HG03066 (cell line): ENCODE data around the gene RAB8A.
A peak's percentile ranks its signal among the peaks of the same experiment; 100 is the strongest.

Source experiments
- ATAC-seq: cut with Tn5 transposase; IDR thresholded peaks from one replicate; pipeline ENCODE4 v1.9.1; 2021; ENCODE audit warnings: low read depth; ENCODE audit not compliant: unreplicated experiment

RAB8A gene

DNA sequence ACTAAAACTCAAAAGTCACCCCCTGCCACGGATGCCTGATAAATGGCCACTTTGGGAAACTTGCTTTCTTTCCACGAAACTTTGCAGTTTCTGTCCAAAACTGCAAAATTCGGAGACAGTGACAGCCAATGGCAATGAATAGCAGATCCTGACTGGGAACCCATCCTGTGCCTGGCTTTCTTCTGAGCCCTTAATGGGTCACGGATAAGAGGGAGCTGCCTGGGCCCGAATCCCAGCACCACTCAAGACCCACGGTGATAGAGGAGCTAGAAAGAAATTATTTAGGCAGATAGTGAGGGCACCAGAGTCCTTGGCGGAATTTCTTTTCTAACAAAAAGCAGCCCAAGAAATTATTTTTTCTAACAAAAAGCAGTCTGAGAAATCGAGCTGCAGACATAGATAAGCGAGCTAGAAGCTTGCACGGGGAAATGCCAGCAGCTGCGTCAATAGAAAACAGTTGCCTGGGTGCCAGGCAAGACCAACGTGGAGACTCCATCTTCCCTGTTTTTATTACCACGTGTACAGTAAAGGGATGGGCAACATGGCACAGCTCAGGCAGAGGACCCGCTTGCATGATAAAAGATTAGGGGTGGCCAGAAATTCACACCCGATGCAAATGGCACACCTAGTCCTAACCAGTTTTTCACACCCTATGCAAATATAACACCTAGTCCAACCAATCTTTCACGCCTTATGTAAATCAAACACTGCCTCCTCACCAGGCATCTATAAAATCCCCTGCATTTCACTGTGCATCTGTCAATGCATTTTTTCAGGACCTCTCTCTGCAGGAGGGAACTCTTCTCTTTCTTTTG, 24.7 kb downstream of the RAB8A start:
- no peak for ATAC-seq

- no peak for ATAC-seq
Observed at GRCh38 chr19:16139752-16140151, 28.1 kb downstream of the RAB8A start.

DNA sequence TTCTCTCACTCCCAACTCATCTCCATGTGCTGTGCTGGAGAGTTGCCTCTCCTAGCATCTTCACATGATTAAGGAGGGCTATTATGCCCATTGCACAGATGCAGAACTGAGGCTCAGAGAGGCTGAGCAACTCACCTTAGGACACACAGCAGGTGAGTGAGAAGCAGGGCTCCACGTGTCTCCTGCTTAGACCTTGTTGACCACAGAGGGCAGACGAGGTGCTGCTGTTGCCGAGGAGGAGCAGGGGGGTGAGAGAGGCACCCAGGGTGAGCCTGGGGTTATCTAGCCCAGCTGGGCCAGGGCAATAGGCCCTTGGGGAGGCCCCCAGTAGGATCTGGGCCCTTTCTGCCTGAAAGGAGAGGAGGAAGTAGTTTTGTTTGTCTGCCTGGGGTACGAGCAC, 29.4 kb downstream of the RAB8A start:
- no peak for ATAC-seq

GRCh38 chr19:16142032-16142580, 30.4 kb downstream of the RAB8A start:
- no peak for ATAC-seq

- peak; percentile 70 for ATAC-seq
Observed at GRCh38 chr19:16143399-16144215, 31.9 kb downstream of the RAB8A start, which contains the start of gene HSH2D. Gene HSH2D, plus strand, starts transcription at chr19:16143685. Its CDS starts 5,066 bp downstream, at chr19:16148751.

GRCh38 chr19:16144216-16144581, 32.5 kb downstream of the RAB8A start:
- ATAC-seq = no peak

DNA sequence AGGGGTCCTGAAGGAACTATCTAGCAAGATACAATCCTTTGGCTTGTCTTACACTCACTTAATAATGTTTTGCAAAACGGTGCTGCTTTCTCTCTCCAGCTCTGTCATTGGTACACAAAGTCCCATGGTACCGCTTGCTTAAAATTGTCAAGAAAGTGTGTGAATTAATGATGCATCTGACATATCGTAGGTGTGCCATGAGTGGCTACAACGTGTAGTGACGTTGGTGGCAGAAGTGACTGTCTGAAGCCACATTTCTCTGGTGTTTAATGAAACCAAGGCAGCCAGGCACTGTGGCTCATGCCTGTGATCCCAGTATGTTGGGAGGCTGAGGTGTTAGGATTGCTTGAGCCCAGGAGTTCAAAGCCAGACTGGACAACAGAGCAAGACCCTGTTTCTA, 34.4 kb downstream of the RAB8A start:
- no peak for ATAC-seq

GRCh38 chr19:16148443-16149229, 36.9 kb downstream of the RAB8A start:
- no peak for ATAC-seq

GRCh38 chr19:16153582-16154336, 42.1 kb downstream of the RAB8A start:
- no peak for ATAC-seq

GRCh38 chr19:16154557-16154956, 42.9 kb downstream of the RAB8A start:
- ATAC-seq = no peak

DNA sequence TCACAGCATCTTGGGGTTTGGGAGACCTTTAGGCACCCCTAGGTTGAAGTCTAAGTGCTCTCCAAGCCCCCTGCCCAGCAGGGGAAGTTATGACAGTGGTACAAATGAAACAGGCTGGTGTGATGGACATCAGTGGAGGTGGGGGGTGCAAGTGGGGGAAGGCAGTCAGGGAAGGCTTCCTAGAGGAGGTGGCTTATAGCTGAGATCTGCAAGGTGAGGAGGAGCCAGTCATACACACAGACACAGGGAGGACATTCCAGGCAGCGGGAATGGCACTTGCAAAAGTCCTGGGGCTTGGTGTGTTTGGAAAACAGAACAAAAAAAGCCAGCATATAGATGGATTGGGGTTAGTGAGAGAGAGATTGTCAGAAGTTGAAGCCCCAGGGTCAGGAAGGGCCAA, 43.4 kb downstream of the RAB8A start:
- ATAC-seq = no peak

DNA sequence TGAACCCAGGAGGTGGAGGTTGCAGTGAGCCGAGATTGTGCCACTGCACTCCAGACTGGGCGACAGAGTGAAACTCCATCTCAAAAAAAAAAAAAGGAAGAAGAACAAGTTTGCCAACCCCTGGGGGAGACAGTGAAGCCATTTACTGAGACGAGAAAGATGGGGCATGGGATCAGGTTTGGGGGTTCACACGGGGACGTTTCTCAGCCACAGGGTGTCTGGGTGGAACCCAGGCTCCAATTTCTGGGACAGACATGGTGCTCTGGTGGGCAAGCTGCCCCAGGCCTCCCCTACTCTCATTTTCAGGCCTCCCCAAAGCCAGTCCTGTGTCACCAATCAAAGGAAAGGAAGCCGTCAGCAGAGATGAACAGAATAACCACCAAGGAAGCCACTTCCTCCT, 45.2 kb downstream of the RAB8A start:
- ATAC-seq = no peak

GRCh38 chr19:16157601-16158000, 45.9 kb downstream of the RAB8A start:
- ATAC-seq = no peak

DNA sequence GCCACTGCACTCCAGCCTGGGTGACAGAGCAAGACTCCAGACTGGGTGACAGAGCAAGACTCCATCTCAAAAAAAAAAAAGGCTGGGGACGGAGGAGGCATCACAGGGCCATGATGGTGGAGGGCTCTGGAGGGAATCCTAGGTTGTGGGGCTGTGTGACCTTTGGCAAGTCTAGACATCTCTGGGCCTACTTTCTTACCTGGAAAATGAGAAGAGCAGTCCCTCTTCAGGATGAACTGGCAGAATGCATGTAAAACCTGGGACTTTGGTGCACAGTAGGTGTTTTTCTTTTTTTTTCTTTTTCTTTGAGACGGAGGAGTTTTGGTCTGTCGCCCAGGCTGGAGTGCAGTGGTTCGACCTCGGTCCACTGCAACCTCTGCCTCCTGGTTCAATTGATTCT, 48.0 kb downstream of the RAB8A start:
- no peak for ATAC-seq

DNA sequence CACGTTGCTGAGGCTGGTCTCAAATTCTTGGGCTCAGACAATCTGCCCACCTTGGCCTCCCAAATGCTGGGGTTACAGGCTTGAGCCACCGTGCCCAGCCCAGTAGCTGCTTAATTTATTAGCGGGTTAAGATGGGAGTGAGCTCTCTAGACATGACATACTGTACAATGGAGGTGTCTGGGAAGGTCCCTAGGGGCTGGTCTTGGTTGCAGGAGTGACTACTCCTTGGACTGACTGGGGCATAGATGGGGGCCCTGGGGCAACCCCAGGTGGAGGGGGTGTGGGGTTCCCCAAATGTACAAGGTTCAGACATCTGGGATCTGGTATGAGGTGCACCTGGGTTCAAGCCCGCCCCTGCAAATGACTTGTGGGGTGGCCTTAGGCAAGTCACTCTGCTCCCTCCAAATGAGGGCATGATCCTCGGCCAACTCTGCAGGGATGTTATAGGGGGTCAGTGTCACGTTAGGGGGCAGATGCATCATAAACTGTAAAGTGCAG, 48.8 kb downstream of the RAB8A start:
- no peak for ATAC-seq

- no peak for ATAC-seq
Observed at GRCh38 chr19:16160943-16161560, 49.4 kb downstream of the RAB8A start.

GRCh38 chr19:16161840-16162239, 50.2 kb downstream of the RAB8A start:
- no peak for ATAC-seq

DNA sequence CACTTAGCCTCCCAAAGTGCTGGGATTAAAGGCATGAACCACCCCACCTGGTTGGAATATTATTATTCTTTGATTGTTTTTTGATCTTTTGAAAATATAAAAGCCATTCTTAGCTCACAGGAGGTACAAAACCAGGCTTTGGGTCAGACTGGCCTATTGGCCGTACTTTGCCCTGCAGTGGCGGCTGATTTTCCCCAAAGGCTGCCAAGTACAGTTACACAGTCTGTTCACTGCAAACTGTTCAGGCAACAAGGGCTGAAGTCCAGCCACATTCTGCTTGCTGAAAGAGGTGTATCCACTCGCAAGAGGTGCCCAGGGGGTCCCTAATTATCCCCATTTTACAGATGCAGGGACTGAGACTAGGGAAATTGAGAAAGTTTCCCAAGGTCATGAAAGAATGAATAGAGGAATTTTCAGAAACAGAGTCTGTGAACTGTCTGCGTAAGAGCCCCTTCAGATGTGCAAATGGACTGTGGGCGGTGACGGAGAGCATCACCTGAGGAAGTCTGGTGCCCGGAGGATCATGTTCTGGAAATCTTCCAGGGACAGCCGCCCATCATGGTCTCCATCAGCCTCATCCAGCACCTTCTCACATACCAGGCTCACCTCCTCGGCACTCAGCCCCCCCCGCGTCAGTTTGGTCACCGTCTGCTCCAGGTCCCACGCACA, 52.7 kb downstream of the RAB8A start:
- ATAC-seq = no peak

- no peak for ATAC-seq
Observed at GRCh38 chr19:16166417-16166816, 54.7 kb downstream of the RAB8A start.
